BLaER1 (cell line): Measurements from ENCODE around the gene DOP1B.
"Not testable (repeated sequence)": the region's sequence is repeated elsewhere in the genome, so short reads cannot be mapped to it uniquely, and the experiment has no call there.

Experiments
- H3K27ac ChIP-seq: shearing (Covaris generic); formaldehyde crosslinking; 2 replicates; pipeline ENCODE4 v1.8.1; 2022
- H3K27me3 ChIP-seq: shearing (Covaris generic); formaldehyde crosslinking; 2 replicates; pipeline ENCODE4 v1.8.1; 2022
- H3K36me3 ChIP-seq: shearing (Covaris generic); formaldehyde crosslinking; 2 replicates; pipeline ENCODE4 v1.8.1; 2022
- H3K4me1 ChIP-seq: shearing (Covaris generic); formaldehyde crosslinking; 2 replicates; pipeline ENCODE4 v1.8.1; 2022
- H3K4me2 ChIP-seq: shearing (Covaris generic); formaldehyde crosslinking; 2 replicates; pipeline ENCODE4 v1.8.1; 2022
- H3K4me3 ChIP-seq: shearing (Covaris generic); formaldehyde crosslinking; 2 replicates; pipeline ENCODE4 v1.8.1; 2022
- H3K9ac ChIP-seq: shearing (Covaris generic); formaldehyde crosslinking; 2 replicates; pipeline ENCODE4 v1.8.1; 2022
- H3K9me3 ChIP-seq: shearing (Covaris generic); formaldehyde crosslinking; 2 replicates; pipeline ENCODE4 v1.8.1; 2022
- H4K20me1 ChIP-seq: shearing (Covaris generic); formaldehyde crosslinking; 2 replicates; pipeline ENCODE4 v1.8.1; 2022
- Cebpa-rat ChIP-seq: shearing (Covaris generic); IDR thresholded peaks from 2 replicates; pipeline ENCODE4 v1.8.1; 2022

DOP1B gene

GRCh38 chr21:36134803-36135390 lies 21.7 kb upstream of the DOP1B start, which contains the start of gene CBR3:
TSS of gene CBR3 (plus strand) at chr21:36135079. CDS start at chr21:36135193, 114 bp downstream.
- H3K9me3 ChIP-seq: no peaks in the 10 kb centered on the region
- peak within 1 kb of the TSS; percentile 70 for H3K4me3 ChIP-seq
- peaks cover 25% of the 10 kb centered on the region for H4K20me1 ChIP-seq
- H3K27me3 ChIP-seq: peaks cover 76% of the 10 kb centered on the region
- no peak within 1 kb of the TSS for H3K27ac ChIP-seq
- H3K36me3 ChIP-seq: no peaks in the 10 kb centered on the region
- no peak for TF ChIP-seq Cebpa-rat
- peak within 1 kb of the TSS; percentile 96 for H3K4me2 ChIP-seq
- H3K4me1 ChIP-seq: peaks cover 41% of the 10 kb centered on the region
- H3K9ac ChIP-seq: peak within 1 kb of the TSS; percentile 49

GRCh38 chr21:36135391-36136102 lies 21.1 kb upstream of the DOP1B start:
- Histone ChIP-seq H3K27me3 (peaks cover 71% of the 10 kb centered on the region), H3K9ac (peak overlapping the region; percentile 49), H3K4me3 (peak overlapping the region; percentile 70), H3K36me3 (no peaks in the 10 kb centered on the region), H3K4me1 (peaks cover 39% of the 10 kb centered on the region), H3K4me2 (peak overlapping the region; percentile 96), H4K20me1 (peaks cover 25% of the 10 kb centered on the region), H3K9me3 (no peaks in the 10 kb centered on the region), H3K27ac (no peak overlapping the region)
- TF ChIP-seq Cebpa-rat: no peak

GRCh38 chr21:36139791-36140190 lies 16.8 kb upstream of the DOP1B start:
- not testable (repeated sequence) for H3K27ac ChIP-seq, H3K9me3 ChIP-seq, H3K4me2 ChIP-seq, H3K4me3 ChIP-seq, H3K36me3 ChIP-seq, H3K9ac ChIP-seq
- H3K27me3 ChIP-seq: peaks cover 36% of the 10 kb centered on the region
- peaks cover 25% of the 10 kb centered on the region for H3K4me1 ChIP-seq
- peaks cover 16% of the 10 kb centered on the region for H4K20me1 ChIP-seq

GRCh38 chr21:36141513-36141925 lies 15.1 kb upstream of the DOP1B start:
- no peak overlapping the region for H3K4me3 ChIP-seq
- TF ChIP-seq Cebpa-rat: no peak
- no peaks in the 10 kb centered on the region for H3K9me3 ChIP-seq
- peaks cover 11% of the 10 kb centered on the region for H3K4me1 ChIP-seq
- H4K20me1 ChIP-seq: peaks cover under 1% of the 10 kb centered on the region
- no peak overlapping the region for H3K27ac ChIP-seq
- H3K4me2 ChIP-seq: no peak overlapping the region
- peaks cover 19% of the 10 kb centered on the region for H3K27me3 ChIP-seq
- H3K9ac ChIP-seq: no peak overlapping the region
- H3K36me3 ChIP-seq: no peaks in the 10 kb centered on the region

- not testable (repeated sequence) for H3K4me3 ChIP-seq, H3K9ac ChIP-seq, H3K4me1 ChIP-seq, H3K9me3 ChIP-seq, H3K4me2 ChIP-seq, H3K27me3 ChIP-seq, H3K27ac ChIP-seq, H4K20me1 ChIP-seq, H3K36me3 ChIP-seq
Measured at GRCh38 chr21:36144233-36144632, 12.4 kb upstream of the DOP1B start.

- Histone ChIP-seq H3K36me3 (no peaks in the 10 kb centered on the region), H3K9me3 (no peaks in the 10 kb centered on the region), H3K27ac (no peak overlapping the region), H3K4me1 (peaks cover 9% of the 10 kb centered on the region), H3K4me2 (no peak overlapping the region), H3K9ac (no peak overlapping the region), H4K20me1 (no peaks in the 10 kb centered on the region), H3K4me3 (no peak overlapping the region), H3K27me3 (no peaks in the 10 kb centered on the region)
- TF ChIP-seq Cebpa-rat: no peak
Measured at GRCh38 chr21:36145259-36145658, 11.4 kb upstream of the DOP1B start.

GRCh38 chr21:36147911-36148310 lies 8.7 kb upstream of the DOP1B start:
- Histone ChIP-seq H3K27ac (no peak overlapping the region), H3K4me3 (no peak overlapping the region)

GRCh38 chr21:36148886-36149285 lies 7.7 kb upstream of the DOP1B start:
- H3K4me3 ChIP-seq: no peak overlapping the region
- no peak overlapping the region for H3K27ac ChIP-seq
- no peaks in the 10 kb centered on the region for H3K9me3 ChIP-seq
- H3K4me2 ChIP-seq: no peak overlapping the region
- H3K4me1 ChIP-seq: peaks cover 18% of the 10 kb centered on the region
- no peaks in the 10 kb centered on the region for H3K27me3 ChIP-seq
- H3K9ac ChIP-seq: no peak overlapping the region
- TF ChIP-seq Cebpa-rat: no peak
- no peaks in the 10 kb centered on the region for H4K20me1 ChIP-seq
- no peaks in the 10 kb centered on the region for H3K36me3 ChIP-seq

More at GRCh38 chr21:36147911-36148310, 8.7 kb upstream of the DOP1B start:
- Histone ChIP-seq H3K4me1 (peaks cover 18% of the 10 kb centered on the region), H3K4me2 (no peak overlapping the region), H4K20me1 (no peaks in the 10 kb centered on the region), H3K27me3 (no peaks in the 10 kb centered on the region), H3K36me3 (no peaks in the 10 kb centered on the region), H3K9me3 (no peaks in the 10 kb centered on the region), H3K9ac (no peak overlapping the region)
- TF ChIP-seq Cebpa-rat: no peak

GRCh38 chr21:36149788-36150711 lies 6.6 kb upstream of the DOP1B start:
- Histone ChIP-seq H3K36me3 (no peaks in the 10 kb centered on the region), H3K9me3 (no peaks in the 10 kb centered on the region), H3K9ac (peak overlapping the region; percentile 30; the same call in 1 of the 2 replicates), H3K4me3 (no peak overlapping the region), H3K4me1 (peaks cover 18% of the 10 kb centered on the region), H3K4me2 (peak overlapping the region; percentile 74), H4K20me1 (no peaks in the 10 kb centered on the region), H3K27me3 (no peaks in the 10 kb centered on the region), H3K27ac (peak overlapping the region; percentile 74)
- TF ChIP-seq Cebpa-rat: no peak
